Stimulated activated CD8-positive, alpha-beta memory T cell treated with anti-CD3 and anti-CD28 coated beads, Interleukin-7, amount 100 ng/mL, for 1 hour (primary cell): ENCODE data around the gene CPNE6.
A peak's percentile ranks its signal among the peaks of the same experiment; 100 is the strongest.

Experiments used
- DNase-seq, 2 donors: peaks; one replicate each; pipeline ENCODE4 v3.0.0-alpha.2; 2020; ENCODE audit warnings: low read depth in 2 of 2

The CPNE6 gene

GRCh38 chr14:24069411-24069735 is 2.0 kb upstream of the CPNE6 start:
- no peak for DNase-seq

DNA sequence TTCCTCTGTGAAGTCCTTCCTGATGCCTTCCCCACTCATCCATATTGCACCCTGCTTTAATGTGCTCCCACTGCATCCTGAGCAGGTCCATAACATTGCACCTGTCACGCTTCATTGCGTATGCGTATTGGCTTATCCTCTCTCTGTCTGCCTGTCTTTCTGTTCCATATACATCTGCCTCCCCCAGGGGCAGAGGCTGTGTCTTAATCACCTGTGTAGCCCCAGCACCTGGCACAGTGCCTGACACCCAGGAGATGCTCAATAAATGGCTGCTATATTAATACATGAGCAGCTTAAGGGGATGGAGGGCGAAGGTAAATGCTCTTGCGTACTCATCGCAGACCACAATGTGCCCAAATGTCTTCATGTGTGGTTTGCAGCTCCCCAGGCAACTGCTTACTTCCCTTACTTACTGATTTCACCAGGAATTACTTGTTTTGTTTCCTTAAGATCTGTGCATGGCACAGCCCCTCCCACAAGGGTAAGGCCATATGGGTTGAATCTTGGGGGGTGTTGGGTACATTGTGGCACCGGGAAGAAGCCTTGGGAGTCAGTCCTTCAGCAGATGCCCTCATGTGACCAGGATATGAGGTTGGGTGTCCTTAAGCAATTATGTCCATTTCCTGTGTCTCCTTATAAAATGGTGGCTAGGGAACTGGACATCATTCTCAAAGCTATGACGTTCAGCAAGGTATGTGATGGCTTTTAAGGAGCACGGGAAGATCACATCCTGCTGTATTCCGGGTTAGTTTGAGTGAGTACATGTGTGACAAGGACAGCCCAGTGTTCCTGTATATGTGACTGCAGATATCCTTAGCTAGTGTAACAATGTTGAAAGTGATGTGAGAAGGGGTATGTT is 848 bp upstream of the CPNE6 start:
- DNase-seq = no peak

DNA sequence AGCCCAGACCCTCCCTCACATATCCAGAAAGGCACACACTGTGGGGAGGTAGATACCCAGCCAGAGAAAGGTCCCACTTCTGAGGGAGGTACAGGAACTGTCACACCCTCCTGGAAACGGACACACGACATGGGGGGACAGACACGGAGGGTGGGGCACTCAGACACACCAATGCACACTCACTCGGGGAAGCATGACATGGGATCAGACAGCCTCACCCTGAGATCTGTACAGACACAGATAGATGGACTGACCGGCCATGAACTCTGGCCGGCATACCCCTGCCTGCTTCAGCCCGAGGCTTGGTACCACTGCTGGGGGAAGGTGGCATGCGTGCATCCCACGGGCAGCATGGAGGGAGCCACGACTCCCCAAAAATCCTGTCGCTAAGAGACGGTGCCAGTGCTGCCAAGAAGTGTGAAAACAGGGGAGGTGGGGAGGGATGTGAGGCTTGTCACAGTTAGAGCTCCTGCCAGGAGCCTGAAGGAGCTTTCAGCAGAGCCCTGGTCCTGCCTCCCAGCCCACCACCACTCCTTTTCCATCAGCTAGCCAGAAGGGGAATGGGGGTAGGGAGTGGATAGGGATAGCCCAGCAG is 571 bp downstream of the CPNE6 start:
- no peak for DNase-seq

GRCh38 chr14:24072436-24072835 is 1.1 kb downstream of the CPNE6 start:
- DNase-seq = no peak

GRCh38 chr14:24072881-24073877 is 1.8 kb downstream of the CPNE6 start:
- no peak for DNase-seq

DNA sequence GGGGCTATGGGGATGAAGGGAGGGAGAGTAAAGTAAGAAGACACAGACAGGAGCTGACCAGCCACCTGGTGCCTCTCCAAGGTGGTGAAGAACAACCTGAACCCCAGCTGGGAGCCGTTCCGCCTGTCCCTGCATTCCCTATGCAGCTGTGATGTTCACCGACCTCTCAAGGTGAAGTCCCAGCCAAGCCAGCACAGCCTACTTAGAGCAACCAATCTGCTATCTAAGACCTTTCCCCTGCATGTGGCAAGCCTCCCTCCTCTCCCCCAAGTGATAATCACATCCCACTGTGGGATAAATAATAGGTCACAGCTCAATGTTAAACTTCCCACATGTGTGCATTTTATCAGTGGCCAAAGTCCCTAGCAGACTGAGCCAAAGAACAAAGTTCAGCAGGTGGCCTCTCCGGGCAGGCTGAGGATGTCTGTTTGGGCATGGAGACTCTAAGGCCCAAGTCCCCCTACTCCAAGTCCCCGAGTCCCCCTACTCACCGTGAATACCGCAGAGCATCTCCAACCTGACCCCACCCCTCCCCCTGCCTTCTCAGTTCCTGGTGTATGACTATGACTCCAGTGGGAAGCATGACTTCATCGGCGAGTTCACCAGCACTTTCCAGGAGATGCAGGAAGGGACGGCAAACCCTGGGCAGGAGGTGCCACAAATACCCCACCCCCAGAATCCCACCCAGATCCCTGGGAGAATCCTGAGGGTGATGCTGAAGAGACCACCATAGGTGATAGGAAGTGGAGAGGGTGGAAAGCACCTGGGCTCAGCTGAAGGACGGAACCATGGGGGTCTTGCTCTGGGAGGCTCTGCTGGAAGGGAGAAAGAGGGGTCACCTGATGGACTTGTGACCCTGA is 3.5 kb downstream of the CPNE6 start:
- DNase-seq = no peak

GRCh38 chr14:24075485-24076301 is 4.3 kb downstream of the CPNE6 start:
- no peak for DNase-seq

GRCh38 chr14:24076302-24076601 is 4.9 kb downstream of the CPNE6 start:
- no peak for DNase-seq

GRCh38 chr14:24077086-24077485 is 5.7 kb downstream of the CPNE6 start:
- DNase-seq = no peak

- no peak for DNase-seq
These were observed 6.8 kb downstream of the CPNE6 start for GRCh38 chr14:24078146-24078545.

- no peak for DNase-seq
These were observed 8.3 kb downstream of the CPNE6 start for GRCh38 chr14:24079491-24080141.

DNA sequence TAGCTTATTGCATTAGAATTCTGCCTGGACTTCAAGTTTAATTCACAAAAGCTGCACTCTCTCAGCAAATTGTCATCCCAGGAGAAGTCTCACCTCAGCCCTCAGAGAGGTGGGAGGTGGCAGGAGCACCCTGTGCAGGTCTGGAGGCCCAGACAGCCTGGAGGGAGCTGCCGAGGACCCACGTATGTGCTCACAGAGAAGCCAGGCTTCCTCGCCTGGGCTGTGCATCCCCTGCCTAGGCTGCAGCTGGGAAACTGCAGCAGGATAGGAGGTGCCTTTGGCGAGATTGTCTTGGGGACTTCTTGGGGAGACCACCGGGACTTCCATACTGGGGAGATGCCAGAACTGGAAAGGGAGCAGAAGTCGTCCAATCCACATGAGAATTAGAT is 8.8 kb downstream of the CPNE6 start:
- no peak for DNase-seq

DNA sequence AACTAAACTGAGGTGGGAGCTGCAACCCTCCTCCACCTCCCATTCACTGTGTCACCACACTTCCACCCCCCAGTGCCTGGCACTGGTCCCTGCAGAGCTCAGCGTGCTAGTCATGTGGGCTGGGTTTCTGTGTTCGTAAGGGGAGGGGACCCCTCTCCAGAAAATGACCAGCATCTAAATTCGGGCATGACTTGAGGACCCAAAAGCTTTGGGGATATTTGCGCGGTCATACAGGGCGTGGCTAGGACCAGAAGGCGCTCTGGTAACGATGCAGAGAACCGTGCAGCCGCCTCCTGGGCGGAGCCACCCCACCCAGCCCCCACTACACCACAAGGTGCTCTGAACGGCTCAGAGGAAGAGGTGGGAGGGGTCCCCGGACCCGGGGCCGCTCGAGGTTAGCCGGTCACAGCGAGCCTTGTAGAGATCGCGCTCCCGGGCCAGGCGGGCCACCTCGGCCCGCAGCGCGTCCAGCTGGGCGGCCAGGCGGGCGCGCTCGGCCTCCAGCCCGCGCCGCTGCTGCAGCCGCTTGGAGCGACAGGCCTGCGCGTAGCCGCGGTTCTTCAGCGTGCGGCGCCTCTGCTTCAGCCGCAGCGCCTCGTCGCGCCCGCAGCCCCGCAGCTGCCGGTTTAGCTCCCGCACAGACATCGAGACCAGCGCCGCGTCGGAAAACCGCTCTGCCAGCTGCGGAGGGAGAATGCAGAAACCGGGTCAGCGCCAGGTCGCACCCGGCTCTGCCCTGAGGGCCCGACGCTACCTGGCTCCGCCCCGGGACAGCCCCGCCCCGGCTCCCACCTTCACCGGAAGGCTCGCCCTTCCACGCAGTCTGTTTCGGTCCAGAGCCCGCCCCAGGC is 9.8 kb downstream of the CPNE6 start:
- peak; percentile 23 to 34 for DNase-seq

GRCh38 chr14:24081739-24082211 is 10.4 kb downstream of the CPNE6 start:
- no peak for DNase-seq

- DNase-seq = no peak
These were observed 11.2 kb downstream of the CPNE6 start for GRCh38 chr14:24082411-24083080.

GRCh38 chr14:24083462-24083861 is 12.1 kb downstream of the CPNE6 start:
- no peak for DNase-seq

DNA sequence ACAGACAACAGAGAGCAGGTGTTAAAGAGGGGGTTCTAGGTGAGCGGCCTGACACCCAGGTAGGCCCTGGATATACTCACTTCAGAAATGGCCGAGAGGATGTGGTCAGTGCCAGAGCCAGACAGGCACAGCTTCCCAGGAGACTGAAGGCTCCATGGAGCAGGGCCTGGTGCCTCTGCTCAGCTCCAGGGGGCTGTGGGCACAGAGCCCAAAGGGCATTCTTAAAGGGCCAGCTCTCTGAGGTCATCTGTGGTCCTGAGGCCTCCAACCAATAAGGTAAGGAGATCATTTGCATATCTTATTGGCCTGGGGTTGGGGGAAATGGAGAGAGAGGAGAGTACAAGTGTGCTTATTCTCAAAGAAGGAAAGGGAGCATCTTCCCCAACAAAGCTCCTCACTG is 13.1 kb downstream of the CPNE6 start:
- DNase-seq = no peak

- DNase-seq = no peak
These were observed 13.9 kb downstream of the CPNE6 start for GRCh38 chr14:24085215-24085614.
